Type B pancreatic cell (in vitro differentiated cells): Measurements from ENCODE around the gene PLCB1. TPM values are rescaled to one million over a fixed set of nuclear protein-coding genes. Genes with fewer than 3 reads are reported as not detected.

ENCODE experiments used
- DNase-seq: peaks from one replicate; pipeline ENCODE4 v3.0.0; 2021; ENCODE audit warnings: mixed read lengths; ENCODE audit not compliant: unreplicated experiment; ENCODE audit errors: extremely low spot score
- H3K27ac Mint-ChIP-seq: 2 replicates; pipeline ENCODE4 v1.8.0; 2021; ENCODE audit warnings: mild to moderate bottlenecking, mixed read lengths
- H3K27me3 Mint-ChIP-seq: 2 replicates; pipeline ENCODE4 v1.8.0; 2021; ENCODE audit warnings: mixed read lengths
- H3K36me3 Mint-ChIP-seq: 2 replicates; pipeline ENCODE4 v1.8.0; 2021; ENCODE audit warnings: mixed read lengths
- H3K4me1 Mint-ChIP-seq: one replicate; pipeline ENCODE4 v1.8.0; 2021; ENCODE audit warnings: mixed read lengths; ENCODE audit not compliant: unreplicated experiment
- H3K4me3 Mint-ChIP-seq: 2 replicates; pipeline ENCODE4 v1.8.0; 2021; ENCODE audit warnings: mild to moderate bottlenecking, mixed read lengths
- H3K9me3 Mint-ChIP-seq: 2 replicates; pipeline ENCODE4 v1.8.0; 2021; ENCODE audit warnings: mixed read lengths
- total RNA-seq: library from RNA; stranded (reverse); gene quantifications from 2 replicates; pipeline ENCODE4 v1.2.1, GENCODE V29; 2021; ENCODE audit warnings: low replicate concordance
- TF ChIP-seq, protein P1 (sequence below): fragments of 200-600 bp; sonication (generic); conservative IDR thresholded peaks from 2 replicates; pipeline ENCODE4 v1.5.0; 2021; ENCODE audit warnings: antibody characterized with exemption, mild to moderate bottlenecking

Gene PLCB1
- total RNA-seq, 1 donor from 2014 or later: 17.9 TPM

DNA sequence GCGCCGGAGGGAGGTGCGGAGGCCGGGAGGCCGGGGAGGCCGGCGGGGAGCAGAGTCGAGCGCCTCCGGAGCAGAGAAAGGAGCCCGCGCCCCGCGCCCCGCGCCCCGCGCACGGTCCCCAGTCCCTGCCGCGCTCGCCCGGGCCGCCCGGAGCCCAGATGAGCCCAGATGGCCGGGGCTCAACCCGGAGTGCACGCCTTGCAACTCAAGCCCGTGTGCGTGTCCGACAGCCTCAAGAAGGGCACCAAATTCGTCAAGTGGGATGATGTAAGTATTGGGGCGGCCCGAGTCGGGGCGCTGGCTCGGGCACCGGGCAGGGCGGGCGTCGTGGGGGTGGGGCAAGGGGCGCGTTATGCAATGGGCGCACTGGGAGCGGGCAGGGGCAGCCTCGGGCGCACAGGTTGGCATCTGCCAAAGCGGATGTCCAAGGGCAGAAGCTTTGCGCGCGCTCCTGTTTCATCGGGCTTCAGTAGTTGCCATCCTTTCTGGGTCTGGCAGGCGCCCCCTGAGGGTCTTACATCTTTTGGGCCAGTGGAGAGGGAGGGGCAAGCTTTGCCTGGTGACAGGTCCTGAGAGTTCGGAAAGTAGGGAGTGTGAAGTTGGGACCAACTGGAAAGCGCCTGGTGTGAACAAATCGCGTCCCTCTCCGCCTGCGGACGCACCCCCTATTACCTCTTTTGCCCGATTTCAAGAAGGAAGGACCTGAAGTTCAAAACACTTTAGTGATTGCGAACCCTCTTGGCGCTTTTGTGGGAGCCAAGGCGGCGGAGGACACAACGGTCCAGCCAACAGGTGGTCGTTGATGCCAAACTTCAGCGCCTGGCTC lies 631 bp downstream of the PLCB1 start:
- peaks cover 38% of the 10 kb centered on the region for H3K27me3 Mint-ChIP-seq

DNA sequence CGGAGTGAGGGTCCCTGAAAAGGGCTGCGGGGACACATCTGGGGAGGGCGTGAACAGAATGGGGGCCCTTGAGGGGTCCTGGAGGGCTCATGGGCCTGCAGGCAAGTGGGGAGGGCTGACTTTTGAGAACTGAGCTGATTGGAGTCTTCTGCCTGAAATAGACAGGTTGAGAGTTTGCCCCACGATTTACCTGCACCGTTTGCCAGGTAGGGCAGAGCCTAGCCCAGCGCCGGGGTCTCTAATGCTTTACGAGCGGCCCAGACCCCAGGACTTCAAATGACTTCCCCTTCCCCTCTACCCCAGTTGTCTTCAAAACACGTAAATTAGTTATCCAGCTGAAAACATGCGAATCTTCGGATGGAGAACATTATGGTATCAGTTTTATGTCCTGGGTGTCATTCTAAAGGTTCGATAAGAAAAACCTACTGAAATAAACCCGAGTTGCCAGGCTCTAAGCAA lies 1.3 kb downstream of the PLCB1 start:
- DNase-seq: no peak
- Mint-ChIP-seq H3K36me3 (peaks cover 5% of the 10 kb centered on the region), H3K4me3 (peak overlapping the region; percentile 92), H3K4me1 (peaks cover 24% of the 10 kb centered on the region), H3K27me3 (peaks cover 38% of the 10 kb centered on the region), H3K27ac (no peak overlapping the region), H3K9me3 (peaks cover 4% of the 10 kb centered on the region)
- TF ChIP-seq, protein P1, sequence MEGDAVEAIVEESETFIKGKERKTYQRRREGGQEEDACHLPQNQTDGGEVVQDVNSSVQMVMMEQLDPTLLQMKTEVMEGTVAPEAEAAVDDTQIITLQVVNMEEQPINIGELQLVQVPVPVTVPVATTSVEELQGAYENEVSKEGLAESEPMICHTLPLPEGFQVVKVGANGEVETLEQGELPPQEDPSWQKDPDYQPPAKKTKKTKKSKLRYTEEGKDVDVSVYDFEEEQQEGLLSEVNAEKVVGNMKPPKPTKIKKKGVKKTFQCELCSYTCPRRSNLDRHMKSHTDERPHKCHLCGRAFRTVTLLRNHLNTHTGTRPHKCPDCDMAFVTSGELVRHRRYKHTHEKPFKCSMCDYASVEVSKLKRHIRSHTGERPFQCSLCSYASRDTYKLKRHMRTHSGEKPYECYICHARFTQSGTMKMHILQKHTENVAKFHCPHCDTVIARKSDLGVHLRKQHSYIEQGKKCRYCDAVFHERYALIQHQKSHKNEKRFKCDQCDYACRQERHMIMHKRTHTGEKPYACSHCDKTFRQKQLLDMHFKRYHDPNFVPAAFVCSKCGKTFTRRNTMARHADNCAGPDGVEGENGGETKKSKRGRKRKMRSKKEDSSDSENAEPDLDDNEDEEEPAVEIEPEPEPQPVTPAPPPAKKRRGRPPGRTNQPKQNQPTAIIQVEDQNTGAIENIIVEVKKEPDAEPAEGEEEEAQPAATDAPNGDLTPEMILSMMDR: no peak

More for the DNA sequence above, 631 bp downstream of the PLCB1 start:
- Mint-ChIP-seq H3K9me3 (peaks cover 4% of the 10 kb centered on the region), H3K4me1 (peaks cover 27% of the 10 kb centered on the region), H3K27ac (no peak overlapping the region), H3K4me3 (peak overlapping the region; percentile 92), H3K36me3 (peaks cover 5% of the 10 kb centered on the region)
- TF ChIP-seq, protein P1: no peak
- DNase-seq: no peak

DNA sequence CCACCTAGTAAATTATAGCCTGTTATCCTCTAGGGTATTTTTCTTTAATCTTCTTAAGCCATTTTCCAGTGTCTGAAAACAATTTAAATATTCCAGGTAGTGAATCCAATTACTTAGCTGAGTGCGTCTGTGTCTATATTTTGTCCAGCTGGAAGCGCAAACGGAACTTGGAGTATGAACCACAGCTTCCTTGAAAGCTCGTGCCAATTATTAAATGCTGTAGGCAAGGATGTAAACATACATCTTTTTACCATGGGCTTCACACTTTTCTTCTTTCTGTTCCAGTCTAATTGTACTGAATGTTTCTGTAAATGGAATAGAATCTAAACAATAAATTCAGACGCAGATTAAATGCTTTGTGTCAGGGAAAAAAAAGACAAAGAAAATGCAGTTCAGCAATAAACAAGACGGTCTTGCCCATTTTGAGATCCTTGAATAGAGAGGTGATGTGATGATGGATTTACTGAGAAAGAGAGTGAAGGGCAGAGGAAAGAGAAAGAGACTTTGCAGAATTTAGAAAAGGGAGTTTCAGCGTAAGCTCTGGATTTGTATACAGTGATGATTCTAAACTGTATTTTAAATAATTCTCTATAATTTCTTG lies 1.9 kb downstream of the PLCB1 start:
- Mint-ChIP-seq H3K27ac (no peak overlapping the region), H3K4me3 (peak overlapping the region; percentile 92), H3K36me3 (peaks cover 5% of the 10 kb centered on the region), H3K9me3 (peaks cover 4% of the 10 kb centered on the region), H3K4me1 (peaks cover 24% of the 10 kb centered on the region), H3K27me3 (peaks cover 38% of the 10 kb centered on the region)
- DNase-seq: no peak
- TF ChIP-seq, protein P1: no peak

DNA sequence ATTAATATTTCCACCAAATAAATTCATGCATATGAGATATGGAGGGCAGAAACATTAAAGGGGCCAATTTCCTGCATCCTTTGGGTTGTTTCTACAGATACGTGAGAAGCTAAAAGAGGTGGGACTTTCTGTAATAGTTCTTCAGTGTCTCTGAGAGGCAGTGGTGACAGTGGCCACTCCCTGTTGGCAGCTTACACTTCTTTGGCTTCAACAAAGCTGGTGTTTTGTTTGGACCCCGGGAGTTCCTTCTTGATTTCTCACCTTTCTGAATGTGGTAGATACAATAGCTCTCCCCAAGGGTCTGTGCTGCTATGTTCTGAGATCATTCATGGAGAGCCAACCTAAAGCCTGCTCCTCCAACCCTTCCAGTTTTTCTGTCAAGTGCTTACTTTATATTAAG lies 7.8 kb downstream of the PLCB1 start:
- no peak for DNase-seq
- Mint-ChIP-seq H3K4me1 (peaks cover 14% of the 10 kb centered on the region), H3K27me3 (peaks cover 8% of the 10 kb centered on the region), H3K27ac (no peak overlapping the region), H3K4me3 (no peak overlapping the region), H3K9me3 (peaks cover 4% of the 10 kb centered on the region), H3K36me3 (peaks cover 11% of the 10 kb centered on the region)
- TF ChIP-seq, protein P1: no peak

DNA sequence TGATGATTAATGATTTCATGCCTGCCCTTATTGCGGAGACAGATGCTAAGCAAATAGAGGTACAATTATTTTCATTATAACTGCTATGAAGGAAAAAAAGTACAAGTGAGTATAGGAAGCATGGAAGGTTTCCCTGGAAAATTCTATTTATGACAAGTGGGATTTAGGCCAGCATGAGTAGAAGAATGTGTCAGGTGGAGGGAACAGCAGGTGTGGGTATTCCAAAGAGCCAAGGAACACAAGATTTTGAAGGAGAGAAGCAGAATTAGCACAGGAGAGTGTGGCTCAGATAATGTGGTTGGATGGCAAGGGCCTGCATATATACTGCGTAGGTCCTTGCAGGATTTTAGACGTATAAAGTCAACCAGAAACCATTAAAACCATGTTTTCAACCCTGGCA lies 11.4 kb downstream of the PLCB1 start:
- Mint-ChIP-seq H3K27ac (no peak overlapping the region), H3K36me3 (peaks cover 6% of the 10 kb centered on the region), H3K4me3 (no peak overlapping the region), H3K27me3 (no peaks in the 10 kb centered on the region), H3K9me3 (no peaks in the 10 kb centered on the region), H3K4me1 (peaks cover 8% of the 10 kb centered on the region)
- TF ChIP-seq, protein P1: no peak
- no peak for DNase-seq
